Endothelial cell (in vitro differentiated cells): Measurements from ENCODE around the gene WNT9A. TPM values are rescaled to one million over a fixed set of nuclear protein-coding genes. Genes with fewer than 3 reads are reported as not detected.

ENCODE experiments used
- DNase-seq: peaks from one replicate; pipeline ENCODE4 v3.0.0; 2021; ENCODE audit warnings: low spot score
- H3K27ac Mint-ChIP-seq: one replicate; pipeline ENCODE4 v1.8.0; 2021; ENCODE audit warnings: mixed read lengths, inconsistent platforms; ENCODE audit not compliant: unreplicated experiment
- H3K27me3 Mint-ChIP-seq: one replicate; pipeline ENCODE4 v1.8.0; 2021; ENCODE audit warnings: mild to moderate bottlenecking, moderate library complexity, mixed read lengths, inconsistent platforms; ENCODE audit not compliant: unreplicated experiment
- H3K36me3 Mint-ChIP-seq: one replicate; pipeline ENCODE4 v1.8.0; 2021; ENCODE audit warnings: mild to moderate bottlenecking, low read depth, mixed read lengths, inconsistent platforms; ENCODE audit not compliant: unreplicated experiment
- H3K4me1 Mint-ChIP-seq: one replicate; pipeline ENCODE4 v1.8.0; 2021; ENCODE audit warnings: mild to moderate bottlenecking, mixed read lengths, inconsistent platforms; ENCODE audit not compliant: unreplicated experiment
- H3K4me3 Mint-ChIP-seq: one replicate; pipeline ENCODE4 v1.8.0; 2021; ENCODE audit warnings: mild to moderate bottlenecking, mixed read lengths, inconsistent platforms; ENCODE audit not compliant: unreplicated experiment
- H3K9me3 Mint-ChIP-seq: one replicate; pipeline ENCODE4 v1.8.0; 2021; ENCODE audit warnings: mixed read lengths, inconsistent platforms; ENCODE audit not compliant: unreplicated experiment
- total RNA-seq: library from RNA; stranded (reverse); fragmentation: NEBNext Ultra II Directional; extraction: Animal tissue kit (Norgen Biotek cat#: 25700); gene quantifications from one replicate; pipeline ENCODE4 v1.2.1, GENCODE V29; 2021; ENCODE audit not compliant: unreplicated experiment
- TF ChIP-seq, protein P1 (sequence below): fragments of 200-600 bp; sonication (generic); IDR thresholded peaks from one replicate; pipeline ENCODE4 v1.5.0; 2021; ENCODE audit warnings: antibody characterized with exemption; ENCODE audit not compliant: unreplicated experiment

WNT9A gene
- total RNA-seq, 1 donor from 2014 or later, result 1.0 TPM

DNA sequence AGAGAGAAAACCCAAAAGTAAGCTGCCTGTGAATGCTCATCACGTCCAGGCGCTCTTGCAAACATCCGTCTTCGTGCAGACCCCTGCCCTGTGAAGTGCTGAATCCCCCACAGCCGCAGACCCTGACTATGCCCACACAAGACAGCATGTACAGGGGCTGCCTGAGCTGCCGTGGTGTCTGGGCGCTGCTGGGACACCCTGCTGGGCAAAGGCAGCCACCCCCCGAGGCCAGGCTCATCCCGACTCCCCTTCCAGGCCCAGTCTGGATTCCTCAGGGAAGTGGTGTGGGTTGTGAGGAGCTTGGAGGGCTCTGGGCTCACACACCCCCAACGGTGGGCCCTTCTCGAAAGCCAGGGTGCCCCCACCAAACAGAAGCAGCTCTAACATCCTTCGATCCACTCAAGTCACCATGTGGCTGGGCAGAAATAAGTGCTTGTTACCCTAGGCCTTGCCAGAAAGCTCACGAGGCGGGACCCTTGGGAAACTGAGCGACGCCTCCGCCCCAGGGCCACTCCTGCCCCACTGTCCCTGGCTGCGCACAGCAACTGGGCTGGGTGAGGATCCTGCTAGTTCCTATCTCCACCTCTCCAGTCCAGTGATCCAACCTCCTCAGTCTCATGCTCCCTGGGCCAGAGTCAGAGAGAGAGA lies 4.8 kb upstream of the WNT9A start:
- H3K9me3 Mint-ChIP-seq, result no peaks in the 10 kb centered on the region
- no peak for DNase-seq
- peaks cover 19% of the 10 kb centered on the region for H3K27me3 Mint-ChIP-seq
- H3K27ac Mint-ChIP-seq, result no peak overlapping the region
- no peaks in the 10 kb centered on the region for H3K4me1 Mint-ChIP-seq
- H3K4me3 Mint-ChIP-seq, result no peak overlapping the region
- TF ChIP-seq, protein P1, sequence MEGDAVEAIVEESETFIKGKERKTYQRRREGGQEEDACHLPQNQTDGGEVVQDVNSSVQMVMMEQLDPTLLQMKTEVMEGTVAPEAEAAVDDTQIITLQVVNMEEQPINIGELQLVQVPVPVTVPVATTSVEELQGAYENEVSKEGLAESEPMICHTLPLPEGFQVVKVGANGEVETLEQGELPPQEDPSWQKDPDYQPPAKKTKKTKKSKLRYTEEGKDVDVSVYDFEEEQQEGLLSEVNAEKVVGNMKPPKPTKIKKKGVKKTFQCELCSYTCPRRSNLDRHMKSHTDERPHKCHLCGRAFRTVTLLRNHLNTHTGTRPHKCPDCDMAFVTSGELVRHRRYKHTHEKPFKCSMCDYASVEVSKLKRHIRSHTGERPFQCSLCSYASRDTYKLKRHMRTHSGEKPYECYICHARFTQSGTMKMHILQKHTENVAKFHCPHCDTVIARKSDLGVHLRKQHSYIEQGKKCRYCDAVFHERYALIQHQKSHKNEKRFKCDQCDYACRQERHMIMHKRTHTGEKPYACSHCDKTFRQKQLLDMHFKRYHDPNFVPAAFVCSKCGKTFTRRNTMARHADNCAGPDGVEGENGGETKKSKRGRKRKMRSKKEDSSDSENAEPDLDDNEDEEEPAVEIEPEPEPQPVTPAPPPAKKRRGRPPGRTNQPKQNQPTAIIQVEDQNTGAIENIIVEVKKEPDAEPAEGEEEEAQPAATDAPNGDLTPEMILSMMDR, result no peak
- H3K36me3 Mint-ChIP-seq, result no peaks in the 10 kb centered on the region

GRCh38 chr1:227951624-227952373 lies 4.1 kb upstream of the WNT9A start:
- peaks cover 19% of the 10 kb centered on the region for H3K27me3 Mint-ChIP-seq
- no peaks in the 10 kb centered on the region for H3K4me1 Mint-ChIP-seq
- no peak for DNase-seq
- H3K9me3 Mint-ChIP-seq, result no peaks in the 10 kb centered on the region
- TF ChIP-seq, protein P1, result no peak
- H3K27ac Mint-ChIP-seq, result no peak overlapping the region
- H3K36me3 Mint-ChIP-seq, result no peaks in the 10 kb centered on the region
- H3K4me3 Mint-ChIP-seq, result no peak overlapping the region

GRCh38 chr1:227950735-227951346 lies 3.1 kb upstream of the WNT9A start:
- Mint-ChIP-seq H3K9me3 (no peaks in the 10 kb centered on the region), H3K27me3 (peaks cover 19% of the 10 kb centered on the region), H3K4me3 (no peak overlapping the region)

DNA sequence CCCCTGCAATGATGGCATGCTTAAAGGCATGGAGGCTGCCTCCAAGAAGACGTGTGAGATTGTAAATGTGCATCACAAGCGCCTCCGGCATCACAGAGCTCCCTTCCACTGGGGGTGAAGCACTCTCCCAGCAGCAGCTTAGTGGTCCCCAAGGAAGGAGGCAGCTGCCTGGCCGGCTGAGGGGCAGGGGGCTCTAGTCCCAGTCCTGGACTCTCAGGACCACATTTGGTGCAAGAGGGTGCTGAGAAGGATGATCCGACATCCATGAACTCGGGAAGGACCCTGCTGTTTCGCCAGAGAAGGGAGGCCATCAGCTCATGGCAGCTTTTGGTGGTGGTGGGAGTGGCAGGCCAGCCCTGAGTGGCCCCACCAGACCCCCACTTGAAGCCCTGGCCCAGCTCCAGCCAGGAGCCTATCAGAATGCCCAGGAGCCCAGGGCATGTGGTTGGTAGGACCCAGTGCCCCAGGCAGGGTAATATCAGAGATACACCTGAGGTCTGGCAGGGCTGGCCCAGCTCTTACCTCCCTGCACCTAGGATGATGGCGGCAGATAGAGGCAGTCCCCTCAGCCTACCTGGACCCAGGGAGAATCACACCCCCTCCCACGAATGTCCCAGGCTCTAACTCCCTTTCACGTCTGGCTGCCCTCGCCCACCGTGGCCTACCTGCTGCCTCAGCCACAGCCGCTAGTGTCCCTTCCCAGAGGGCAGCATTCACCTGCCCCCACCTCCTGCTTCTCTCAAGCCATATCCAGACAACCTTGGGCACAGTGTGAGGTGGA lies 2.4 kb upstream of the WNT9A start:
- TF ChIP-seq, protein P1, result no peak
- Mint-ChIP-seq H3K9me3 (no peaks in the 10 kb centered on the region), H3K4me1 (no peaks in the 10 kb centered on the region), H3K36me3 (no peaks in the 10 kb centered on the region), H3K27ac (no peak overlapping the region), H3K4me3 (no peak overlapping the region), H3K27me3 (peaks cover 19% of the 10 kb centered on the region)
- DNase-seq, result no peak

More at GRCh38 chr1:227950735-227951346, 3.1 kb upstream of the WNT9A start:
- DNase-seq, result no peak
- no peaks in the 10 kb centered on the region for H3K36me3 Mint-ChIP-seq
- H3K4me1 Mint-ChIP-seq, result no peaks in the 10 kb centered on the region
- no peak overlapping the region for H3K27ac Mint-ChIP-seq
- TF ChIP-seq, protein P1, result no peak
